ENCODE measurements around the gene GHDC.

DNA sequence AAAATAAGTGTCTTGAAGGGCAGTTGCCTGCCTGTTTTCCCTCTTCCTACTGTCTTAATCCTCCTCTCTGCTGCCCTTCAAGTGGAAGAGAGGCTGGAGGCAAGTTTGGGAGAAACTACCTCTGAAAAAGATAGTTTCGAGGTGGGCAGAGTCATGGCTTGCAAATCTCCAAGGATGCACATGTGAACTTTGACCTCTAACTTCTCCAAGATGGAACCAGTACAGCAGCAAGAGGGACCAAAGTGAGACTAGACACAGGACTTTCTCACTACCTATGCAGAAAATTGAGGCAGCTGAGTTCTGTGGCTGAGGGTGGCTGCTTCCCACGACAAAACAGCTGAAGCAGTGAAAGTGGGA lies 12.5 kb downstream of the GHDC start:
- TF ChIP-seq EZH2 (IDR thresholded peaks at IDR 0.05; ENCODE audit: insufficient read depth, poor library complexity, severe bottlenecking) (no peak), EZH2phosphoT487 (IDR thresholded peaks at IDR 0.05; ENCODE audit: insufficient read depth, low read depth) (no peak)
